ENCODE results near the gene SIX3. TPM values are rescaled to one million over a fixed set of nuclear protein-coding genes. Genes with fewer than 3 reads are reported as not detected.

The SIX3 gene
- total and polyA plus RNA-seq, 10 donors: 0.03 TPM; not detected in 9

DNA sequence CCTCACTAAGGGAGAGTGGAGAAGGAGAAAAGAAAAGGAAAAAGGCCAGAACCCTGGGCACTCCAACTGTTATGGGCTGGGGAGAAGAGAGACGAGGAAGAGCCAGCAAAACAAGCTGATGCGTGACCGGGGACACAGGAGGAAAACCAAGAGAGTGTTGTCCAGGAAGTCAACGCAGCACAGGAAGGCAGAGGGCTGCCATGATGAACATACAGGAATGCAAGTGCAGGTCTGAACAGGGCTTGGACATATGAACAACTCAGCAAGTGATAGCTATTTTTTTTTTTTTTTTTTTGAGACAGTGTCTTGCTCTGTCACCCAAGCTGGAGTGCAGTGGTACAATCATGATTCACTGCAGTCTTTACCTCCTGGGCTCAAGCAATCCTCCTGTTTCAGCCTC lies 28.4 kb downstream of the SIX3 start:
- H3K27me3 ChIP-seq (replicated peaks in 1 of 7): peaks cover 0 to 57% (median 3%) of the 10 kb centered on the region in 7 donors
- DNase-seq: no peak
- 67 to 85% (median 75%) methylated on average over 4 of the region's 4 CpGs for WGBS, 5 donors
- no peak for TF ChIP-seq POLR2A (IDR thresholded peaks at IDR 0.05)
- TF ChIP-seq POLR2AphosphoS5 (IDR thresholded peaks at IDR 0.05): no peak
- TF ChIP-seq, protein P1, sequence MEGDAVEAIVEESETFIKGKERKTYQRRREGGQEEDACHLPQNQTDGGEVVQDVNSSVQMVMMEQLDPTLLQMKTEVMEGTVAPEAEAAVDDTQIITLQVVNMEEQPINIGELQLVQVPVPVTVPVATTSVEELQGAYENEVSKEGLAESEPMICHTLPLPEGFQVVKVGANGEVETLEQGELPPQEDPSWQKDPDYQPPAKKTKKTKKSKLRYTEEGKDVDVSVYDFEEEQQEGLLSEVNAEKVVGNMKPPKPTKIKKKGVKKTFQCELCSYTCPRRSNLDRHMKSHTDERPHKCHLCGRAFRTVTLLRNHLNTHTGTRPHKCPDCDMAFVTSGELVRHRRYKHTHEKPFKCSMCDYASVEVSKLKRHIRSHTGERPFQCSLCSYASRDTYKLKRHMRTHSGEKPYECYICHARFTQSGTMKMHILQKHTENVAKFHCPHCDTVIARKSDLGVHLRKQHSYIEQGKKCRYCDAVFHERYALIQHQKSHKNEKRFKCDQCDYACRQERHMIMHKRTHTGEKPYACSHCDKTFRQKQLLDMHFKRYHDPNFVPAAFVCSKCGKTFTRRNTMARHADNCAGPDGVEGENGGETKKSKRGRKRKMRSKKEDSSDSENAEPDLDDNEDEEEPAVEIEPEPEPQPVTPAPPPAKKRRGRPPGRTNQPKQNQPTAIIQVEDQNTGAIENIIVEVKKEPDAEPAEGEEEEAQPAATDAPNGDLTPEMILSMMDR (IDR thresholded peaks at IDR 0.05 in 8 of 11, conservative IDR thresholded peaks at IDR 0.05 in 3 of 11): no peak
- H3K27ac ChIP-seq: no peak overlapping the region
- intact Hi-C loops (cut with DNase I; ENCODE audit: low total_unique reads): no loop called here
- no peaks in the 10 kb centered on the region for H3K9me3 ChIP-seq
- no peak overlapping the region for H3K4me3 ChIP-seq
- peaks cover 0 to 7% (median 0%) of the 10 kb centered on the region in 6 donors for H3K4me1 ChIP-seq
- H3K36me3 ChIP-seq: no peaks in the 10 kb centered on the region

DNA sequence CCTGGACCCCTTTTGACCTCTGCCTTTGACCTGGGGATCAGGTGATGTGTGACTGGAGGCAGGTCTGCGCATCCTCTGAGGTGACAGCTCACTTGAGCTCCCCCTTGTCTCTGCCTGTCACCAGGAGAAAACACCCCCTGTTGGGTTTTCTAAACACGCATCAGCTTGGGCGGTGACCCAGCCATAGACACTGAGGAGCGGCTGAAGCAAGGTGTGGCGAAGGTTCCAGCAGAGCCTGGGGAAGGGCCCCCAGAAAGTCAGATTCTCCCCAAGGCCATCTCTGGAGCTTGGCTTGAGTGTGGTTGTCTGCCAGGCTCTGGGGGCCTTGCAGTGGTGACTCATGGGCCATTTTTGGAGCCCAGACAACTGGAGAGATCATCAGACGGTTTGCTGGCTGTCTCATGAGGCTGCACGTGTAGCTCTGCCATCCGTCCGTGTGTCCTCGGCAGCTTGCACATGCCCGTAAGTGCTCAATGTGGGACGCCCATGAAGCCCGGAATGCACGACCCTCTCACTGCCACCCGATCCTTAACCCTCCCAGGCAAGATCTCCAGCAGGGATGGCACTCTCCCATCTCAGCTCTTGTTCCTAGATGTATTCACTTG lies 29.4 kb downstream of the SIX3 start:
- Histone ChIP-seq H3K27ac (no peak overlapping the region), H3K9me3 (no peaks in the 10 kb centered on the region), H3K4me3 (no peak overlapping the region), H3K36me3 (no peaks in the 10 kb centered on the region), H3K4me1 (peaks cover 0 to 7% (median 0%) of the 10 kb centered on the region in 6 donors), H3K27me3 (replicated peaks in 1 of 7) (peaks cover 0 to 53% (median 0%) of the 10 kb centered on the region in 7 donors)
- TF ChIP-seq, protein P1 (IDR thresholded peaks at IDR 0.05 in 8 of 11, conservative IDR thresholded peaks at IDR 0.05 in 3 of 11): no peak
- TF ChIP-seq POLR2A (IDR thresholded peaks at IDR 0.05): no peak
- TF ChIP-seq POLR2AphosphoS5 (IDR thresholded peaks at IDR 0.05): no peak
- 82 to 94% (median 87%) methylated on average over 15 of the region's 15 CpGs for WGBS, 5 donors
- no peak for DNase-seq
- intact Hi-C loops (cut with DNase I; ENCODE audit: low total_unique reads): no loop called here

DNA sequence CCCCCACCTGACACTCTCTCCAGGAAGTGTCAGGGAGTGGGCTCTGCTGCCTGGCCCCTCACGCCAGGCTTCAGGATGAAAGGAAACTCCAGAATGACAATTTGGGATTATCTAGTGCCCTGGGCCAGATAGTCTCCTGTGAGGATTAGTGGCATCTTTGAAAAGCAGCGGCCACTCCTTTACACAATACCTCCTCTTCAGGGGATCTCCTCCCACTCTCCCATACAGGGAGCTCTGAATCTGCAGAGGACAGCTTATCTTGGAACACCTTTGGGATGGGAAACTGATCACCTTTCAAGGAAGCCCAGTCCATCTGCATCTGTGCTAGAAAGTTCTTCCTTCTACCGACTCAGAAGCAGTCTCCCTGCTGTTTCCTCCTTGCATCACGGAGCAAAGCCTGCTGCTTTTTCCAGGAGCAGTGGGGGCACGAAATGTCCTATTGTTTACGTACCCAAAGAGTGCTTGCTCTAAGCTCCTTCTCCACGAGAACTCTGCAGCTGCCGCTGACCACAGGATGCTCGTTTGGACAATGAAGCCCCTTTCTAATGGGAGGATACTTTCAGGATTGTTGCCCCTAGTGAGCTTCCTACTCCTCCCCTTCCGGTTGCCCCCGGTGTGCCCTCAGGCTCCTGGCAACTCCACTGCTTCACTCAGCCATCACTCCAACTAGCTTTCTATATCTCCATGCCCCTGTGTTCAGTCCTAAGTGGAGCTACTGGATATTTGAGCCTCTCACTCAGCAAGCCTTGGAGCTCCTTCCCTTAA lies 31.5 kb downstream of the SIX3 start:
- Histone ChIP-seq H3K36me3 (no peaks in the 10 kb centered on the region), H3K4me3 (peak overlapping the region in 1 of 8 donors; percentile 28), H3K27ac (no peak overlapping the region), H3K27me3 (replicated peaks in 1 of 7) (peaks cover 0 to 56% (median 0%) of the 10 kb centered on the region in 7 donors), H3K4me1 (peaks cover 0 to 7% (median 0%) of the 10 kb centered on the region in 6 donors), H3K9me3 (no peaks in the 10 kb centered on the region)
- no peak for DNase-seq
- TF ChIP-seq POLR2AphosphoS5 (IDR thresholded peaks at IDR 0.05): no peak
- TF ChIP-seq, protein P1 (IDR thresholded peaks at IDR 0.05 in 8 of 11, conservative IDR thresholded peaks at IDR 0.05 in 3 of 11): no peak
- no peak for TF ChIP-seq POLR2A (IDR thresholded peaks at IDR 0.05)
- intact Hi-C loops (cut with DNase I; ENCODE audit: low total_unique reads): no loop called here
- 23 to 38% (median 25%) methylated on average over 11 of the region's 11 CpGs for WGBS, 5 donors

DNA sequence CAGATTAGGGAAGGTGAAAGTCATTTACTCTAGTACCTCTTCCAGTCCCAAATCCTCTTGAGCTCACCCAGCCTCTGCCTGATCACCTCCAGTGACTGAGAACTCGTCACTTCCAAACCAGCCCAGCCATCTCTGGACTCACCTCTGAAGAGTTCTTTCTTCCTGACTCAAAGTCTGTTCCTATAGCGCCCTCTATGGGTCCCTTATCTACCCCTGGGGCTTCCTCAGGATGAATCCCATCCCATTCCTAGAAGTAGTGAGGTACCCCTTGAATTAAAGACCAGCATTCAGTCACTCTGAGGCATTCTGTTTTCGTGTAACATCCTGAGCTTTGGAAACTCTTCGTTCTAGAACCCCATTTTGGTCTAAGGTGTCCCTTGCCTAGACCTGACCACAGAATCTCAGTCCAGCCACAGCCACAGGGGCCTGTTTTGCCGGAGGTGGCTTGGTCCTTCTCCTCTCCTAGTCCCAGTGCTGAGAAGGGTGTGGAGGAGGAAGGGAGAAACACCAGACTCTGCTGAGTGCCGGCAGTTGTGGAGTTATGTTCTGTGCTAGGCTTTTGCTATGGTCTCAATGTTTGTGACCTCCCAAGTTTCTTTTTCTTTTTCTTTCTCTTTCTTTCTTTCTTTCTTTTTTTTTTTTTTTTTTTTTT lies 32.7 kb downstream of the SIX3 start:
- DNase-seq: no peak
- H3K36me3 ChIP-seq: no peaks in the 10 kb centered on the region
- H3K27ac ChIP-seq: no peak overlapping the region
- intact Hi-C loops (cut with DNase I; ENCODE audit: low total_unique reads): no loop called here
- no peaks in the 10 kb centered on the region for H3K9me3 ChIP-seq
- WGBS, 5 donors: 56 to 78% (median 72%) methylated on average over 5 to 6 of the region's 6 CpGs
- peaks cover 0 to 58% (median 0%) of the 10 kb centered on the region in 7 donors for H3K27me3 ChIP-seq (replicated peaks in 1 of 7)
- H3K4me1 ChIP-seq: peaks cover 0 to 7% (median 0%) of the 10 kb centered on the region in 6 donors
- H3K4me3 ChIP-seq: no peak overlapping the region
- TF ChIP-seq, protein P1 (IDR thresholded peaks at IDR 0.05 in 8 of 11, conservative IDR thresholded peaks at IDR 0.05 in 3 of 11): peak in 1 of 11 experiments; percentile 27
- TF ChIP-seq POLR2A (IDR thresholded peaks at IDR 0.05): no peak

Data from spleen (tissue), 11 donors.